Measurements from ENCODE around the gene EZR.

DNA sequence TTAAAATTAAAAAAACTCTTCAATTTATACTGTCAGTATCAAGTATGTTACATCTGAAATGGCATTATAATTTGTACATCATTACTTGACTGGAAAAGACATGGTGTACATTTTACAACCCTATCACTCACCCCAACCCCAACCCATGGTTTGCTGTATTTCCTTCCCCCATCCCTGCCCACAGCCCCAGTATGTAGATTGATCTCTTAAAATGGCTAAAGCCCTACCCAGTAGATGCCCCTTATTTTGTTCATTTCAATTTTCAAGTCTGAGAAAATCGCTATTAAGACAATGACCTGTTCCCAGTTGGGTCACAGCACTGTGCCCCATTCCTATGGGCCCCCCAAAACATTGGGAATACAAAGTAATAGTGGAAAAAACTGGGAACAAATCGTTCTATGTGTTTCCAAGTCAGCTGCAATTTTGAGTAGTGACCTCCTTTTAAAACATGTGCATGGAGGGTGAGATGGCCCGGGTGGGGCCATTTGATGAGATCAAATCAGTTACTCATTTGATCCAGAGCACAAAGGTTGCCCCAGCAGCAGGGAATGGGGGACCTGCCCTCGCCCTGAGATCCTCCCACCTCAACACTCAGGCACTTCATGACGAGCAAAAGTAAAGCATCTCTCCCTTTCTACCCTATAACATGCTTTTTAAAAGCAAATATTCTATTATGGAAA is 13.3 kb downstream of the EZR start:
- TF ChIP-seq, protein P1, sequence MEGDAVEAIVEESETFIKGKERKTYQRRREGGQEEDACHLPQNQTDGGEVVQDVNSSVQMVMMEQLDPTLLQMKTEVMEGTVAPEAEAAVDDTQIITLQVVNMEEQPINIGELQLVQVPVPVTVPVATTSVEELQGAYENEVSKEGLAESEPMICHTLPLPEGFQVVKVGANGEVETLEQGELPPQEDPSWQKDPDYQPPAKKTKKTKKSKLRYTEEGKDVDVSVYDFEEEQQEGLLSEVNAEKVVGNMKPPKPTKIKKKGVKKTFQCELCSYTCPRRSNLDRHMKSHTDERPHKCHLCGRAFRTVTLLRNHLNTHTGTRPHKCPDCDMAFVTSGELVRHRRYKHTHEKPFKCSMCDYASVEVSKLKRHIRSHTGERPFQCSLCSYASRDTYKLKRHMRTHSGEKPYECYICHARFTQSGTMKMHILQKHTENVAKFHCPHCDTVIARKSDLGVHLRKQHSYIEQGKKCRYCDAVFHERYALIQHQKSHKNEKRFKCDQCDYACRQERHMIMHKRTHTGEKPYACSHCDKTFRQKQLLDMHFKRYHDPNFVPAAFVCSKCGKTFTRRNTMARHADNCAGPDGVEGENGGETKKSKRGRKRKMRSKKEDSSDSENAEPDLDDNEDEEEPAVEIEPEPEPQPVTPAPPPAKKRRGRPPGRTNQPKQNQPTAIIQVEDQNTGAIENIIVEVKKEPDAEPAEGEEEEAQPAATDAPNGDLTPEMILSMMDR (IDR thresholded peaks at IDR 0.05; ENCODE audit: poor library complexity), result no peak
- TF ChIP-seq EZH2 (IDR thresholded peaks at IDR 0.05; ENCODE audit: borderline replicate concordance) (no peak), EZH2phosphoT487 (IDR thresholded peaks at IDR 0.05; ENCODE audit: low read depth, severe bottlenecking, unreplicated experiment) (no peak)
